Measurements from ENCODE around the gene AKT1S1.

GRCh38 chr19:49838885-49839588 lies 38.1 kb downstream of the AKT1S1 start:
- TF ChIP-seq, protein P1, sequence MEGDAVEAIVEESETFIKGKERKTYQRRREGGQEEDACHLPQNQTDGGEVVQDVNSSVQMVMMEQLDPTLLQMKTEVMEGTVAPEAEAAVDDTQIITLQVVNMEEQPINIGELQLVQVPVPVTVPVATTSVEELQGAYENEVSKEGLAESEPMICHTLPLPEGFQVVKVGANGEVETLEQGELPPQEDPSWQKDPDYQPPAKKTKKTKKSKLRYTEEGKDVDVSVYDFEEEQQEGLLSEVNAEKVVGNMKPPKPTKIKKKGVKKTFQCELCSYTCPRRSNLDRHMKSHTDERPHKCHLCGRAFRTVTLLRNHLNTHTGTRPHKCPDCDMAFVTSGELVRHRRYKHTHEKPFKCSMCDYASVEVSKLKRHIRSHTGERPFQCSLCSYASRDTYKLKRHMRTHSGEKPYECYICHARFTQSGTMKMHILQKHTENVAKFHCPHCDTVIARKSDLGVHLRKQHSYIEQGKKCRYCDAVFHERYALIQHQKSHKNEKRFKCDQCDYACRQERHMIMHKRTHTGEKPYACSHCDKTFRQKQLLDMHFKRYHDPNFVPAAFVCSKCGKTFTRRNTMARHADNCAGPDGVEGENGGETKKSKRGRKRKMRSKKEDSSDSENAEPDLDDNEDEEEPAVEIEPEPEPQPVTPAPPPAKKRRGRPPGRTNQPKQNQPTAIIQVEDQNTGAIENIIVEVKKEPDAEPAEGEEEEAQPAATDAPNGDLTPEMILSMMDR (IDR thresholded peaks at IDR 0.05) = no peak
- TF ChIP-seq EZH2phosphoT487 (IDR thresholded peaks at IDR 0.05) = no peak

Measured in neural progenitor cell (in vitro differentiated cells).